B cell (primary cell): ENCODE results near the gene PRDX2. TPM values are rescaled to one million over a fixed set of nuclear protein-coding genes. Genes with fewer than 3 reads are reported as not detected.

ENCODE experiments used
- ATAC-seq: fragments of 200-7000 bp; cut with Tn5 transposase; one replicate; pipeline ENCODE4 v1.10.0; 2021; ENCODE audit warnings: low read depth, mild to moderate bottlenecking, moderate number of reproducible peaks, moderate library complexity
- CTCF ChIA-PET: fragments of 350-600 bp; sonication (Branson Sonifier 250); formaldehyde crosslinking; loops from one replicate; lab custom pipeline; 2021; ENCODE audit warnings: antibody characterized with exemption, inconsistent platforms; lab: Charles Lee
- POLR2A ChIA-PET: fragments of 350-600 bp; sonication (Branson Sonifier 250); formaldehyde crosslinking; loops from one replicate; lab custom pipeline; 2021; ENCODE audit warnings: antibody characterized with exemption; lab: Charles Lee
- DNase-seq: peaks from one replicate; pipeline ENCODE4 v3.0.0; 2013
- H2AFZ ChIP-seq: 2 replicates; pipeline ENCODE4 v1.6.1; 2012; ENCODE audit warnings: mild to moderate bottlenecking, low read depth, low read length; ENCODE audit not compliant: insufficient read depth, poor library complexity, severe bottlenecking
- H3K27ac ChIP-seq, 2 donors: 1 replicate in 1 of 2; 2 replicates in 1 of 2; pipeline ENCODE4 v1.5.1; 2012 to 2013; ENCODE audit warnings: low read length in 2 of 2, mild to moderate bottlenecking in 2 of 2, moderate library complexity in 1 of 2
- H3K27me3 ChIP-seq, 4 experiments: fragments of 200-600 bp in 1 of 4; sonication (generic) in 1 of 4; replicated peaks in 1 of 4; 1 replicate in 2 of 4; 2 replicates in 2 of 4; pipeline versions ENCODE4 v1.6.1 to v1.7.0; 2013 to 2016; ENCODE audit warnings: low read length in 3 of 4, mild to moderate bottlenecking in 2 of 4, mixed read lengths in 1 of 4, moderate library complexity in 1 of 4; ENCODE audit not compliant: insufficient read depth in 4 of 4, control insufficient read depth in 3 of 4; ENCODE audit errors: control extremely low read depth in 1 of 4
- H3K36me3 ChIP-seq, 2 experiments: replicated peaks in 1 of 2; 1 replicate in 1 of 2; 2 replicates in 1 of 2; pipeline versions ENCODE4 v1.6.1 to v1.7.1; 2013; ENCODE audit warnings: low read length in 1 of 2; ENCODE audit not compliant: insufficient read depth in 2 of 2, control insufficient read depth in 1 of 2; ENCODE audit errors: control extremely low read depth in 1 of 2, extremely low read depth in 1 of 2
- H3K4me1 ChIP-seq, 2 donors: fragments of 200-600 bp in 1 of 2; sonication (generic) in 1 of 2; 1 replicate in 1 of 2; 2 replicates in 1 of 2; pipeline versions ENCODE4 v1.5.1 to v1.6.1; 2013 to 2017; ENCODE audit warnings: low read length in 2 of 2; ENCODE audit not compliant: control insufficient read depth in 2 of 2, insufficient read depth in 2 of 2
- H3K4me2 ChIP-seq: replicated peaks from 2 replicates; pipeline ENCODE3; 2012; ENCODE audit warnings: mild to moderate bottlenecking, low read depth, low read length; ENCODE audit not compliant: poor library complexity, severe bottlenecking
- H3K4me3 ChIP-seq, 5 experiments: fragments of 200-600 bp in 1 of 5; sonication (generic) in 1 of 5; 1 replicate in 3 of 5; 2 replicates in 2 of 5; pipeline versions ENCODE4 v1.5.1 to v1.7.0; 2011 to 2016; ENCODE audit warnings: low read length in 4 of 5, mild to moderate bottlenecking in 4 of 5, low read depth in 2 of 5, control low read depth in 1 of 5, moderate library complexity in 1 of 5; ENCODE audit not compliant: insufficient read depth in 1 of 5; ENCODE audit errors: control extremely low read depth in 1 of 5, extremely low read depth in 1 of 5
- H3K79me2 ChIP-seq: fragments of 200-600 bp; sonication (generic); one replicate; pipeline ENCODE4 v1.6.0; 2016; ENCODE audit warnings: low read length; ENCODE audit not compliant: control insufficient read depth, insufficient read depth
- H3K9ac ChIP-seq: fragments of 200-600 bp; sonication (generic); 2 replicates; pipeline ENCODE4 v1.6.1; 2017; ENCODE audit warnings: mild to moderate bottlenecking, low read length, moderate library complexity
- H3K9me3 ChIP-seq, 3 donors: one replicate each; pipeline versions ENCODE4 v1.6.1 to v1.7.1; 2013; ENCODE audit warnings: low read length in 2 of 3; ENCODE audit not compliant: control insufficient read depth in 2 of 3, insufficient read depth in 1 of 3; ENCODE audit errors: control extremely low read depth in 1 of 3
- H4K20me1 ChIP-seq: 2 replicates; pipeline ENCODE4 v1.6.0; 2012; ENCODE audit warnings: mild to moderate bottlenecking, low read length; ENCODE audit not compliant: insufficient read depth, control insufficient read depth, poor library complexity, severe bottlenecking
- H3K27ac Mint-ChIP-seq: one replicate; pipeline ENCODE4 v1.8.0; 2021; ENCODE audit warnings: mixed read lengths
- H3K27me3 Mint-ChIP-seq: one replicate; pipeline ENCODE4 v1.8.0; 2021; ENCODE audit warnings: mixed read lengths
- H3K4me1 Mint-ChIP-seq: one replicate; pipeline ENCODE4 v1.8.0; 2021; ENCODE audit warnings: mixed read lengths
- H3K4me3 Mint-ChIP-seq: one replicate; pipeline ENCODE4 v1.8.0; 2021; ENCODE audit warnings: mixed read lengths
- H3K9me3 Mint-ChIP-seq: one replicate; pipeline ENCODE4 v1.8.0; 2022; ENCODE audit warnings: mixed read lengths; ENCODE audit not compliant: insufficient read depth
- CTCF ChIP-seq: fragments of 200-600 bp; IDR thresholded peaks from one replicate; pipeline ENCODE4 v1.8.0; 2022; ENCODE audit warnings: antibody characterized with exemption, mild to moderate bottlenecking
- EZH2 ChIP-seq: IDR thresholded peaks from 2 replicates; pipeline ENCODE4 v1.6.1; 2012; ENCODE audit warnings: borderline replicate concordance, low read depth, mild to moderate bottlenecking, moderate library complexity, low read length; ENCODE audit not compliant: insufficient read depth, poor library complexity, severe bottlenecking
- whole genome bisulfite sequencing: methylation state at CpG from one replicate; pipeline ENCODE4 v1.1.5; 2013; ENCODE audit warnings: missing lambda C conversion rate; ENCODE audit not compliant: insufficient coverage; 5-methylcytosine and 5-hydroxymethylcytosine counted together
- intact Hi-C: fragments of 100-400 bp; cut with micrococcal nuclease; formaldehyde crosslinking; loops from one replicate; pipeline ENCODE4 v1.10.0; 2022
- polyA plus RNA-seq: library from polyadenylated mRNA; depleted of rRNA; stranded (reverse); fragments of >200 nt; gene quantifications from 2 replicates; pipeline ENCODE4 v1.2.3, GENCODE V29; 2012
- total RNA-seq, 2 donors: library from RNA; stranded (reverse); fragments of 120-200 nt in 1 of 2; gene quantifications; 1 replicate in 1 of 2; 2 replicates in 1 of 2; pipeline versions ENCODE4 v1.2.3 to v1.2.4, GENCODE V29; 2013 to 2022

PRDX2 gene
- total and polyA plus RNA-seq, 2 donors (not counting 1 experiment from before 2014, with no cell fraction given): 45.5 to 66.1 TPM

GRCh38 chr19:12788042-12788681, 13.4 kb downstream of the PRDX2 start:
- Histone ChIP-seq H3K9ac (peak overlapping the region; percentile 86), H3K36me3 (peaks cover 0 to 4% of the 10 kb centered on the region in 2 experiments), H4K20me1 (peaks cover 19% of the 10 kb centered on the region), H2AFZ (no peak overlapping the region), H3K79me2 (peaks cover 19% of the 10 kb centered on the region), H3K4me1 (peaks cover 62 to 72% of the 10 kb centered on the region in 2 donors), H3K4me3 (peak overlapping the region in 3 of 5 experiments; percentile 56 to 99 (median 81)), H3K9me3 (no peaks in the 10 kb centered on the region), H3K27ac (peak overlapping the region; percentile 95 to 97), H3K4me2 (peak overlapping the region; percentile 91), H3K27me3 (no peaks in the 10 kb centered on the region)
- H3K9me3 Mint-ChIP-seq: no peaks in the 10 kb centered on the region
- no peaks in the 10 kb centered on the region for H3K27me3 Mint-ChIP-seq
- POLR2A ChIA-PET: interaction anchor here (0.7 to 4.5 kb wide), 5 partner anchors 11 to 363 kb away, joined by 3 to 36 read pairs (median 5); partner anchors contain the start of gene FBXW9
- CTCF ChIA-PET: interaction anchor here (0.5 to 5.0 kb wide), 4 partner anchors 8 to 189 kb away, joined by 3 to 65 read pairs (median 16); no protein-coding TSS in a partner anchor
- TF ChIP-seq CTCF (no peak), EZH2 (no peak)
- peak overlapping the region; percentile 97 for H3K27ac Mint-ChIP-seq
- intact Hi-C loops: loop anchor here (5.0 kb wide), 1 partner anchor 1206 kb away; no protein-coding TSS in a partner anchor
- WGBS: 67% methylated on average over 2 of the region's 4 CpGs
- no peak for ATAC-seq
- peaks cover 38% of the 10 kb centered on the region for H3K4me1 Mint-ChIP-seq
- DNase-seq: no peak
- peak overlapping the region; percentile 92 for H3K4me3 Mint-ChIP-seq

- Mint-ChIP-seq H3K9me3 (no peaks in the 10 kb centered on the region), H3K4me1 (peaks cover 38% of the 10 kb centered on the region), H3K27me3 (no peaks in the 10 kb centered on the region), H3K4me3 (peak overlapping the region; percentile 15), H3K27ac (peak overlapping the region; percentile 92)
- intact Hi-C loops: loop anchor here (5.0 kb wide), 1 partner anchor 1205 kb away; no protein-coding TSS in a partner anchor
- Histone ChIP-seq H4K20me1 (peaks cover 12% of the 10 kb centered on the region), H2AFZ (no peak overlapping the region), H3K79me2 (peaks cover 12% of the 10 kb centered on the region), H3K4me3 (no peak overlapping the region), H3K9me3 (no peaks in the 10 kb centered on the region), H3K36me3 (peaks cover 0 to under 1% of the 10 kb centered on the region in 2 experiments), H3K4me2 (no peak overlapping the region), H3K9ac (no peak overlapping the region), H3K27me3 (no peaks in the 10 kb centered on the region), H3K27ac (peak overlapping the region; percentile 92 to 97), H3K4me1 (peaks cover 67 to 78% of the 10 kb centered on the region in 2 donors)
- DNase-seq: no peak
- TF ChIP-seq CTCF (no peak), EZH2 (no peak)
- ATAC-seq: no peak
- ChIA-PET CTCF (interaction anchor here (3.9 to 5.0 kb wide), 2 partner anchors 9 to 10 kb away, joined by 28 to 65 read pairs; no protein-coding TSS in a partner anchor), POLR2A (interaction anchor here (1.0 to 4.5 kb wide), 4 partner anchors 9 to 58 kb away, joined by 5 to 36 read pairs (median 6); no protein-coding TSS in a partner anchor)
- WGBS: 62% methylated on average over 4 of the region's 10 CpGs
These were observed 14.1 kb downstream of the PRDX2 start for GRCh38 chr19:12787458-12787857.
